ENCODE results near the gene INVS.

- TF ChIP-seq CTCF (IDR thresholded peaks at IDR 0.05; ENCODE audit: low read depth, low read length, missing input control): no peak
- no peak for TF ChIP-seq ZBTB33 (IDR thresholded peaks at IDR 0.05)
- TF ChIP-seq RAD21 (IDR thresholded peaks at IDR 0.05): no peak
Observed at GRCh38 chr9:100056561-100056960, 42.5 kb upstream of the INVS start.

Measured in liver (tissue), 3 donors.